Activated CD8-positive, alpha-beta memory T cell treated with anti-CD3 and anti-CD28 coated beads, Interleukin-2, amount 50 U/mL, for 48 hours (primary cell): ENCODE measurements around the gene ATL1.

Experiments
- DNase-seq: peaks from one replicate; pipeline ENCODE4 v3.0.0-alpha.2; 2020

The ATL1 gene

DNA sequence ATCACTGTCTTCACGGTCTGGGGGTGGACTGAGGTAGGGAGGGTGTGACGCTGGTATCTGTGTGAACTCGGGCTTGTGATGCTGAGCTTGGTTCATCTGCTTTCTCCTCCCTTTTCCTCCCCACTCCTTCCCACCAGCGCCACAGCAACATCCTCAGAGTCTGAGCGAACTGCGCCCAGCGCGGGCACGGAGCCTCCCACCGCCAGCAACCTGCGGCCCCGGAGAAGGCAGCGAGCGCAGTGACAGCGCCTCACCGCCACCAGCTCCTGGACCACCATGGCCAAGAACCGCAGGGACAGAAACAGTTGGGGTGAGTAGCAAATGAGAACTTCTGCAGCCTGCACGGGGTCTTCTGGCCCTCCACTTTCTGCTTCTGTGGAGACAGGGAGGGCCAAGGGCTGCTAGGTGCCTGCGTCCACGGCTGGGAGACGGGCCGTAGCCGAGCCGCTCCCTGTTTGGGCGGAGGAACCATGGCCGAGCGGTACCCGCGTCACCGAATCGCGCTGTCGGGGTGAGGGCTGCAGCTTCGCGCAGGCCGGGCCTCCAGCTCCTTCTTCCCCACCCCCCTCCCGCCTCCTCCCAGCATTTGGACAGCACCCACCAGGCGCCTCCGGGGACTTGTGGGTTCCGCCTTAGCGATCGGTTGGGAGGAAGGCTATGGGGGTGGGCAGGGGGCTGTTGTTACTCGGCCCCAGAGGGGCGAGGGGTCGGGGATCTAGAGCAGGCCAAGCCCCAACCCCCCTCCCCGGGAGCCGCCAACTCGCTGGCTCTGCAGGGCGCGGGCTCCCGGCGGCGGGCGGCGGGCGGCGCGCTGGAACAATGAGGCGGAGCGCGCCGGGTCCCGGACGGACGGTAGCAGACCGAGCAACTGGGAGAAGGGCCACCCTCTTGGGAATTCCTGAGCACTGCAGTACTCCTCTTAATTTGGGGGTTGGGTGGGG is at the start of gene ATL1:
Gene ATL1 (plus strand): TSS at position 156 of the 941 bp plus-strand sequence. CDS start 121 bp downstream, at position 277.
- DNase-seq, result peak; percentile 73

GRCh38 chr14:50510157-50510556 is 49.8 kb upstream of the ATL1 start:
- no peak for DNase-seq

- DNase-seq, result no peak
These were observed 47.5 kb upstream of the ATL1 start for GRCh38 chr14:50512463-50512862.

GRCh38 chr14:50516091-50516490 is 43.9 kb upstream of the ATL1 start:
- no peak for DNase-seq

DNA sequence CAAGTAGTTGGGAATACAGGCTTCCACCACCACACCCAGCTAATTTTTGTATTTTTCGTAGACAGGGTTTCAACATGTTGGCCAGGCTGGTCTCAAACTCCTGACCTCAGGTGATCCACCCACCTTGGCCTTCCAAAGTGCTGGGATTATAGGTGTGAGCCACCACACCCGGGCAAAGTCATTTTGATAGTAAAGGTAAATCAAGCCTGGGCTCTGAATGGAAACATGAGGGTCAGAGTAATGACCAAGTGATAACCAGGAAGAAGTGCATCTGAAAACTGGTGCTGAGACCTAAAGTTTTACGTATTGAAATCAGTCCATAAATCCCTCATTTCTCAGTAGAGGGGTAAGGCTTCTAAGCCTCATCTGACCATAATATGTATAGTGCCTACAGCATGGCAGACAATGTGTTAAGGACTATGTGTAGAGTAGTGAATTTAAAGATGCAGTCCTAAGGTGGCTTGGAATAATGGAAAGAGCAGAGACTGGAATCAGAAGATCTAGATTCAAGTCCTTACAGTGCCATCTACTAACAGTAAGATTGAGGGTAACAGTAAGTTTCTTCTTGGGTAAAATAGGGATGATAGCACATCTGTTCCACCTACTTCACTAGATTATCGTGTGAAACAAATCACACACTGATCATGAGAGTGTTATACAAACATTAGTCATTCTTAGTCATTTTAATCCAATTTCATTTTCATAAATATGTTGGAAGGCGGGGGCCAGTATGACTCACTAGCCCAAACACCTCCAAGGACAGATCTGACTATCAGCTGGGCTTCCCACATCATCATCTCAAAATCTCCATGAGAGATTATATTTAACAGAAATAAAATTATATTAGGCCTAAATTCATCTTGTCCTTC is 38.8 kb upstream of the ATL1 start:
- peak; percentile 60 for DNase-seq

DNA sequence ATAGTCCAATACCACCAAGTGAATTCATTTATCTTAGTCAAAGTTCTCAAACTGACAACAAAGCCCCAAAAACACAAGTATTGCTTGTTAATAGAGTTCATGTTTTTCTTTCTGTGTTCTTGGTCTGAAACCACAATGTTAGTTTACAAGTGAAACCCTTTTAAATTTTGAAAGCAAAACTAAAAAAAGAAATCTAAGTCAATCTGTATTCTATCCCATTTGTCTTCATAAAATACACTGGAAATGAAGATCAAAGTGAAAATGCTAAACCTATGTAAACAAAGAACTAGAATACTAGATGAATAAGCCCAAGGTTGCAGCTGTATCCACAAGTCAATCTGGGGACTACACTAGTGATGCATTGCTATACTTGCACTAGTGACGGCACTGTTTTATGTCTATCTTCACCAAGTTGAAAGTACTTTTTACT is 38.0 kb upstream of the ATL1 start:
- no peak for DNase-seq

DNA sequence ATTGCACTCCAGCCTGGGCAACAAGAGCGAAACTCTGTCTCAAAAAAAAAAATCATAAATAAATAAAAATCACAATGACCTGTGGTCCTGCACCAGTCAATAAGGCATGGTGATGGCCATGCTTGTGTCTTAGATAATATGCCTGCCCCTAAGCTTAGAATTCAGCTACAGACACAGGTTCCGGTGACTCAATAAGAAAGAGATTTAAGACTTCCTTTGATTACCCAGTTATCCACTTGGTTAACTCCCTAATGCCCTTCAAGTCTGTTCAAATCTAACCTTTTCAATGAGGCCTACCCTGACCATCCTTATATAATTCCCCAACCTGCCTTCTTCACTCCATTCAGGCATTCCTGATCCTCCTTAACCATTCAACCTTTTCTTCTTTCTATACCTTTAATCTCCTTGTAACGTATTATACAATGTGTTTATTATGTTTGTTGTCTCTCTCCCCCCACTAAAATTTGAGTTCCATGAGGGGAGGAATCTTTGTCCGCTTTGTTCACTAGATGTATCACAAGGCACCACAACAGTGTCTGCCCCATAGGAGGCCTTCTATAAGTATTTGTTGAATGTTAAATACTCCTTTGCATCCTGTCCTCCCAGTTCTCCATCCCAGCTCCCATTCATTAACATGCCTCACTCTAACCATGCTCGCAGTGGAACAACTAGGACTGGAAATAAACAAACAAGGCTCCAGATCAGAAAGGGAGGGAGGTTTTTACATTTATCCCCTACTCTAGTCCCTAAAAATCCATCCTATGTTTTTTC is 36.5 kb upstream of the ATL1 start:
- DNase-seq, result no peak

- no peak for DNase-seq
These were observed 35.9 kb upstream of the ATL1 start for GRCh38 chr14:50524060-50524459.

DNA sequence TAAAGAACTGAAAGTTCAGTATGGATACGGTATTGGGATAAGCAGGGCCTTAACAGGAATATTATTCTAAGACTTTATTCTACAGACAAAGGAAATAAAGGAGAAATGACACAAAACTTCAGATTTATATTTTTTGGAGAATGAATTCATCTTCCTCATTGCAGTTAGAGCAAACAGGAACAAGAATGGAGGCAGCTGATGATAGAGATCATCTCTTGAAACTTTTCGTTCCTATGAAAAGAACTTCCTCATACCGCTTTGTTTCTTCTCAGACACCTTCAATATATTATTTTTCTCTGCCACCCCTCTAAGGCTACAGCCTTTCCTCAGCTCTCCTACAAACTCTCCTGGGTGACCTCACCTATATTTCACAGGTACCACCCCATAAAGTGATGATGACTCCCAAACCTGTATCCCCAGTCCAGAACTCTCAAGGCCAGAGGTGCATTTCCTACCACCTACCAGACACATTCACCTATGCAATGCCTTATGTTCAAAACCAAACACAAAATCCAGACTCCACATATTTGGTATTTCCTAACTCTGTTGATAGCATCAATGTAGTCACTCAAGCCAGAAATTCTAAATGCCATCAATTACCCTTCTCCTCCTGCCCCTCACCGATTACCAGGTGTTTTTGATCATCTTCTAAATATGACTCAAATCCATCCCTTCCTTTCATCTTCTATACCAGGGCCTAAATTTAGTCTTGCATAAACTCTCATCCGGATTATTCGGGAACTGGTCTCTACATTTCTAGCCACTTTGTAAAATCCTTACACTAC is 35.0 kb upstream of the ATL1 start:
- DNase-seq, result no peak

DNA sequence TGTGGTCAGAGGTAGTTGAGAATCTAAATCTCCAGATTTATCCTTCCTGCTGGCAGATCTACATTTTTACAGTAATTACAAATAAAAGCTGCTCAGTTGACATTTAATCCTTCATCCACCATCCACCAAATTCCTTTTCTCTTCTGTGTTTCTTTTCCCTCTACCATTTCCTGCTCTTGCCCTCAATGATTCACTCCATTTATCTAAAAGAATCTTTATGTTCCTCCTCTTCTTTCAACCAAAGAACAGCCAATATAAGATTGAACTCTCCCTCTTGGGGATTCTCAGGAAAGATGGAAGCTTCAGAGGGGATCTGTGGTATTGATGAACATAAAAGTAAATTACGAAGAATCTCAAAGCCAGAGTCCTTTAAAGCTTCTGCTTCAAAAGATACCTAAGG is 31.9 kb upstream of the ATL1 start:
- DNase-seq, result no peak

DNA sequence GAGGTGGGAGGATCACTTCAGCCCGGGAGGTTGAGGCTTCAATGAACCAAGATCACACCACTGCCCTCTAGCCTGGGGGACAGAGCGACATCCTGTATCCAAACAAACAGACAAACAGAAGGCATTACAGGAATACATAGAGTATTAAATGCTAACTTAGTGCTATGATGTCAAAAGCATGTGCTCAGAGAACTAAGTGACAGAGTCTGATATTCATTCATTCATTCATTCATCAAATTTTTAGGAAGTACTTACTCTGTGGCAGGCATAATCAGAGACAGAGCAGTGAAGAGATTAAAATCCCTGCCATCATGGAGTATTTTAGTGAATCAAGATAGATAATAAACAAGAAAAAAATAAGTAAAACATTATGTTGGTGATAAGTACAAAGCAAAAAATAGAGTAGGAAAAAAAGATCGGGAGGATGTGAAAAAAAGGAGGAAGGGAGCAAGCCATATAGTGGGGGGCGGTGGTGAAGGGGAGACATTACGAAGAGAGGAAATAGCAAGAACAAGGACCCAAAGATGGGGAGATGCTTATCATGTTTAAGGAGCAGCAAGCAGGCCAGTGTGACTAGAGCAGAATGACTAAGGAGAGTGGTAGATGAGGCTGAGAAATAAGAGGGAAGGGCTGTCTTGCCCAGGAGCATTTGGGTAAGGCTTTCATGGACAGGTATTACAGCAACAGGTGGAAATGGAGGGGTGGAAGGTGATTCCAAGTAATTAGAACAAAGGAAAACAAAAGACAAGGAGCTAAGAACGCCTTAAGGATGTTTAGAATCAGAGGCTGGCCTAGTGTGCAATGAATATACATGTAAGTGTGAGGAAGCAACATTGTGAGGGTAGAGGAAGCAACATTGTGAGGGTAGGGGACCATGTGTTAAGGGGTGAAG is 30.4 kb upstream of the ATL1 start:
- no peak for DNase-seq

DNA sequence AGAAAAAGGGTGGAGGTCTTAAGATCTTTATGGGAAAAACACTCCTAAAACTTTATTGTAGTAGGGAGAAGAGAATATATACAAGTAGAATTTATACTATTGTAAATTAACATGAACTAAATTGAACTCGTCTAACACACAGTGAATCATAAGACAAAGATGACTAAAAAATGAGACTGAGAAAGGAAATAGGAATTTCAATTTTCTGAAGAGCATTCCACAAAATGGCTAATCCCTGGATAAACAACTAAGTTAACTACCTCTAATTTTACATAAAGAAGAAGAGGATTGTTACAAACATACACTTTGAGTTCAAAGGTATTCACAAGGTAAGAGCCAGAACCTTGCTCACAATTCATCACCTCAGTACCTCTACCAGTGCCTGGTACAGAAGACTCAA is 29.6 kb upstream of the ATL1 start:
- no peak for DNase-seq

- no peak for DNase-seq
These were observed 29.1 kb upstream of the ATL1 start for GRCh38 chr14:50530794-50531365.

- no peak for DNase-seq
These were observed 28.1 kb upstream of the ATL1 start for GRCh38 chr14:50531595-50532501.

DNA sequence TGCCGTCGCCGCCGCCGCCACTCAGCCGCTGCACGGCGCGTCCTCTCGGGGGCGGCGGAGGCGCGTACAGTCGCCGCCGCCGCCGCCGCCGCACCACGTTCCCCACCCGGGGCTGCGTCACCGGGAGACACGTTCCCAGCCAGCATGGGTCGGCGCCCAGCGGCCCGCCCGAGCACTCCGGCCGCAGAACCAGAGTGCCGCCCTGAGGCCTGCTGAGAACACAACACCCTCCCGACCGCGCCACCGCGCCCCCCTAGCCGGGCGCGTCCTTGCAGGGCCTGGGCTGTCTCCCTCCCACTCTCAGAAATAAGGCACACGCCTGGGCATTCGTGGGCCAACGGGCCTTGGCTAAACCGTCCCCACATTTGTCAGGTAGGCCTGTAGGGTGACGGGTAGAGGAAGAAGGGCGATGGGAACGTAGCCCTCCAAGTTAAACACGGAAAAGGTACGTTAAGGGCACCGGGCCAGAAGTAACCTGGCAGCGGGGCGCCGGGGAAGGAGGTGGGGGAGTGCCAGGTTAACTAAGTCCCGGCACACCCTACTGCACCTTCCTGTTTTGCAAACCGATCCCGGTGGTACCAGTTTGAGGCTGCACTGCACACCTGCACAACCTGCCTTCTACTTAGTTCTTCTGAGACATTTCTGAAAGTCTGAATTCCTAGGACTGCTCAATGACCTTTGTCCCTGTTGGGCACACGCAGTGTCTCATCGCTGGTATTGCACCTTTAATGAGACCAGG is 27.3 kb upstream of the ATL1 start, which contains the start of gene MAP4K5:
Gene MAP4K5 (minus strand): TSS at position 68 of the 739 bp plus-strand sequence. CDS start 520 bp downstream, outside the sequence.
- DNase-seq, result peak; percentile 93

- no peak for DNase-seq
These were observed 26.7 kb upstream of the ATL1 start for GRCh38 chr14:50533241-50533705.

GRCh38 chr14:50533806-50534205 is 26.1 kb upstream of the ATL1 start:
- no peak for DNase-seq

GRCh38 chr14:50534416-50534815 is 25.5 kb upstream of the ATL1 start:
- DNase-seq, result no peak
